Gastrocnemius medialis (tissue), 4 donors: Measurements from ENCODE around the gene CHEK2.

ENCODE experiments used
- POLR2A ChIP-seq, 2 donors: fragments of 450-650 bp; IDR thresholded peaks; one replicate each; pipeline ENCODE4 v1.6.1; 2017; ENCODE audit warnings: antibody characterized with exemption in 2 of 2, mild to moderate bottlenecking in 2 of 2, moderate library complexity in 2 of 2
- TF ChIP-seq, protein P1 (sequence below), 5 experiments: fragments of 450-650 bp in 3 of 5; fragments of 200-600 bp in 2 of 5; sonication (generic) in 2 of 5; IDR thresholded peaks in 4 of 5; conservative IDR thresholded peaks in 1 of 5; 1 replicate in 4 of 5; 2 replicates in 1 of 5; pipeline ENCODE4 v1.5.1; 2016 to 2019; ENCODE audit warnings: antibody characterized with exemption in 5 of 5, mild to moderate bottlenecking in 3 of 5, moderate library complexity in 3 of 5

DNA sequence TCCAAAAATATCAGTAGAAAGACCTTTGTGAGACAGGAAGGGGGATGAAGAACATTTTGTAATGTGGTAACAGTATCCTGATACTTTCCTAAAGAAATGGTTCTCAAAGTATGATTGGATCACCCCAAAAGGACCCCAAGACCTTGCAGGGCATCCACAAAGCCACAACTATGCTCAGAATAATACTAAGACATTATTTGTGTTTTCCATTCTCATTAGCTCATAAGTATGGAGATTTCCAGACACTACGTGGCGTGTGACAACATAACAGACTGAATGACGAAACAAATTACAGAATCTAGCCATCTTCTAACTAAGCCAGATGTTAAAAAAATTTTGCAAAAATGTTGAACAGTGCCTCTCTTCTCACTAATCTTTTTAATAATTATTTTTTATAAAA is 24.9 kb downstream of the CHEK2 start:
- TF ChIP-seq POLR2A (IDR thresholded peaks at IDR 0.05) = no peak
- TF ChIP-seq, protein P1, sequence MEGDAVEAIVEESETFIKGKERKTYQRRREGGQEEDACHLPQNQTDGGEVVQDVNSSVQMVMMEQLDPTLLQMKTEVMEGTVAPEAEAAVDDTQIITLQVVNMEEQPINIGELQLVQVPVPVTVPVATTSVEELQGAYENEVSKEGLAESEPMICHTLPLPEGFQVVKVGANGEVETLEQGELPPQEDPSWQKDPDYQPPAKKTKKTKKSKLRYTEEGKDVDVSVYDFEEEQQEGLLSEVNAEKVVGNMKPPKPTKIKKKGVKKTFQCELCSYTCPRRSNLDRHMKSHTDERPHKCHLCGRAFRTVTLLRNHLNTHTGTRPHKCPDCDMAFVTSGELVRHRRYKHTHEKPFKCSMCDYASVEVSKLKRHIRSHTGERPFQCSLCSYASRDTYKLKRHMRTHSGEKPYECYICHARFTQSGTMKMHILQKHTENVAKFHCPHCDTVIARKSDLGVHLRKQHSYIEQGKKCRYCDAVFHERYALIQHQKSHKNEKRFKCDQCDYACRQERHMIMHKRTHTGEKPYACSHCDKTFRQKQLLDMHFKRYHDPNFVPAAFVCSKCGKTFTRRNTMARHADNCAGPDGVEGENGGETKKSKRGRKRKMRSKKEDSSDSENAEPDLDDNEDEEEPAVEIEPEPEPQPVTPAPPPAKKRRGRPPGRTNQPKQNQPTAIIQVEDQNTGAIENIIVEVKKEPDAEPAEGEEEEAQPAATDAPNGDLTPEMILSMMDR (IDR thresholded peaks at IDR 0.05 in 4 of 5, conservative IDR thresholded peaks at IDR 0.05 in 1 of 5) = no peak
